Neuron (in vitro differentiated cells): ENCODE measurements around the gene PUSL1.
A peak's percentile ranks its signal among the peaks of the same experiment; 100 is the strongest.

Experiments used
- H2AFZ ChIP-seq: one replicate; pipeline ENCODE4 v1.6.1; 2013; ENCODE audit warnings: low read depth, mild to moderate bottlenecking, inconsistent platforms, low read length, moderate library complexity
- H3K27me3 ChIP-seq: one replicate; pipeline ENCODE4 v1.6.1; 2013; ENCODE audit warnings: low read length; ENCODE audit not compliant: insufficient read depth
- H3K36me3 ChIP-seq: one replicate; pipeline ENCODE4 v1.6.1; 2013; ENCODE audit warnings: low read length; ENCODE audit not compliant: insufficient read depth
- H3K4me1 ChIP-seq: one replicate; pipeline ENCODE4 v1.6.1; 2013; ENCODE audit warnings: low read length; ENCODE audit not compliant: insufficient read depth
- H3K4me3 ChIP-seq: 2 replicates; pipeline ENCODE4 v1.5.1; 2013; ENCODE audit warnings: mild to moderate bottlenecking, low read length, moderate library complexity
- H3K9me3 ChIP-seq: one replicate; pipeline ENCODE4 v1.6.1; 2013; ENCODE audit warnings: low read length

PUSL1 gene

DNA sequence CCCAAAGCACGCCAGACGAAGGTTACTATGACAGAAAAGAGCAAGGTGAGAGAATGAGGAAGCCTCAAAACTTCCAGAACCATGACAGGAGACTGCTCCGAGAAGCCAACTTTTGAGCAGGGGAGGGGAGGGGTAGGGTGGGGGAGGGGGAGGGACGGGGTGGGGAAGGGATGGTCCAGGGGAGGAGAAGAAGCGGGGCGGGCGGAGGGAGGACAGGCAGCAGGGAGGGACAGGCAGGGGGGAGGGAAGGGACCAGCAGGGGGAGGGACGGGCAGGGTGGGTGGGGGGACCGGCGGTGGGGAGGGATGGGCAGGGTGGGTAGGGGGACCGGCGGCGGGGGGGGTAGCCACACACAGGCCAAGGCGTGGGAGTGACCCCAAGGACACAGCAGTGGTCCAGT is 14.0 kb downstream of the PUSL1 start:
- peaks cover 22% of the 10 kb centered on the region for H3K4me1 ChIP-seq
- H2AFZ ChIP-seq, result no peak overlapping the region
- no peak overlapping the region for H3K4me3 ChIP-seq
- peaks cover 33% of the 10 kb centered on the region for H3K36me3 ChIP-seq
- no peaks in the 10 kb centered on the region for H3K9me3 ChIP-seq
- no peaks in the 10 kb centered on the region for H3K27me3 ChIP-seq

DNA sequence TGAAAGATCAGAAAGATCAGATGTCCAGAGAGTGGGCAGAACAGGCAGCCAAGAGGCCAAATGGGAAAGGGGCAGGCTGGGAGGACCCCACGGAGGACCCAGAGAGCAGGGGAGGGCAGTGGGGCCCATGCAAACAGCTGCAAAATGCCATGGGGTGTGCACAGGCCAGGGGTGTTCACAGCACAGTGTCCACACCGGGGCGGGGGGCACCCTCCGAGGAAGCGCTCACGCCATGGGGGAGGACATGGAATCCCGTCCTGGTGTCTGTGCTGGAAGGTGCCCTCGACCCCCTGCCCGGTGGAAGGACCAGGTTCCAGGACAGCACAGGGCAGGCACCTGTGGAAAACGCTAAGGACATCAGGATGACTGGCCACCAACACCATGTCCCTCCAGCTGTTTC is 14.6 kb downstream of the PUSL1 start:
- Histone ChIP-seq H3K27me3 (no peaks in the 10 kb centered on the region), H3K4me1 (peaks cover 22% of the 10 kb centered on the region), H2AFZ (no peak overlapping the region), H3K36me3 (peaks cover 36% of the 10 kb centered on the region), H3K4me3 (peak overlapping the region; percentile 33), H3K9me3 (no peaks in the 10 kb centered on the region)

DNA sequence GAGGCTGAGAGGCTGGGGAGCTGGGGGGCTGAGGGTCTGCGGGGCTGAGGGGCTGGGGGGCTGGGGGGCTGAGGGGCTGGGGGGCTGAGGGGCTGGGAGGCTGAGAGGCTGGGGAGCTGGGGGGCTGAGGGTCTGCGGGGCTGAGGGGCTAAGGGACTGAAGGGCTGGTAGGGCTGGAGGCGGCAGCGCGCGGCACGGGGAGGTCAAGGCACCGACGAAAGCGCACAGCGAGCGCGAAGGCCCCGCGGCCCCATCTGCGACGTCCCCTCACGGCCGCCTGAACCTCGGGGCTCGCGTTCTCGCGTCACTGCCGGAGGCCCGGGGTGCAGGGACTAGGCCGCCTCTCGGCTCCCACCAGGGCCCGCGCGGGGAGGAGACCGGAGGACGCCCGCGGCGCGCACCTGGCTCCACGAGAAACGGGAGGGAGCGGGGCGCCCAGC is 15.7 kb downstream of the PUSL1 start:
- Histone ChIP-seq H3K27me3 (no peaks in the 10 kb centered on the region), H3K4me3 (peak overlapping the region; percentile 98), H2AFZ (no peak overlapping the region), H3K9me3 (no peaks in the 10 kb centered on the region), H3K4me1 (peaks cover 22% of the 10 kb centered on the region), H3K36me3 (peaks cover 36% of the 10 kb centered on the region)

DNA sequence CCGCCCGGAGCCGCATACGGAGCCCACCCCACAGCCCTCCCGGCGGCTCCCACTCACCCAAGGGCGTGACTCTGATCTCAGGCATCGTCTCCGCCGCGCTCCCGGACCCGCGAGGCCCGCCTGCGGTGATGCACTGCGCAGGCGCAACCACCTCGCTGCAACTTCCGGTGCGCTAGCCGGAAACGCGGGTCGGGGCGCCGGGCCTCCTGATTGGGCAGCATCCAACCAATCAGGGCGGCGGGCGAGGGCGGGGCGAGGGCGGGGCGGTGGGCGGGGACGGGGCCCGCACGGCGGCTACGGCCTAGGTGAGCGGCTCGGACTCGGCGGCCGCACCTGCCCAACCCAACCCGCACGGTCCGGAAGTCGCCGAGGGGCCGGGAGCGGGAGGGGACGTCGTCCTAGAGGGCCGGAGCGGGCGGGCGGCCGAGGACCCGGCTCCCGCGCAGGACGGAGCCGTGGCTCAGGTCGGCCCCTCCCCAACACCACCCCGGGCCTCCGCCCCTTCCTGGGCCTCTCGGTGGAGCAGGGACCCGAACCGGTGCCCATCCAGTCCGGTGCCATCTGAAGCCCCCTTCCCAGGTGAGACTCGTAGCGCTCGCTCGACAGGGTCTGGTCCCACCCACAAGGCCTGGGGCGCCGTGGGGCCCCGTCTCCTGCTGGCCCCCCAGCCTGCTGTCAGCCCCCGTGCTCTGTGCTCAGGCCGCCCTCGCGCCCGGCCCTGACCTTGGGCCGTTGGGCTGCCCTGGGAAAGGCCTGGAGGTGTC is 16.3 kb downstream of the PUSL1 start, which contains the start of the genes CPTP and INTS11:
CPTP (plus strand) TSS at position 279 of the 764 bp plus-strand sequence. CDS start 2,109 bp downstream, outside the sequence.
INTS11 (minus strand) TSS at position 137 of the 764 bp plus-strand sequence; CDS start at position 85, 52 bp downstream.
- H3K9me3 ChIP-seq, result no peaks in the 10 kb centered on the region
- H2AFZ ChIP-seq, result no peak within 1 kb of the TSS
- H3K27me3 ChIP-seq, result no peaks in the 10 kb centered on the region
- H3K36me3 ChIP-seq, result peaks cover 30% of the 10 kb centered on the region
- H3K4me1 ChIP-seq, result peaks cover 22% of the 10 kb centered on the region
- H3K4me3 ChIP-seq, result peak within 1 kb of the TSS; percentile 98

DNA sequence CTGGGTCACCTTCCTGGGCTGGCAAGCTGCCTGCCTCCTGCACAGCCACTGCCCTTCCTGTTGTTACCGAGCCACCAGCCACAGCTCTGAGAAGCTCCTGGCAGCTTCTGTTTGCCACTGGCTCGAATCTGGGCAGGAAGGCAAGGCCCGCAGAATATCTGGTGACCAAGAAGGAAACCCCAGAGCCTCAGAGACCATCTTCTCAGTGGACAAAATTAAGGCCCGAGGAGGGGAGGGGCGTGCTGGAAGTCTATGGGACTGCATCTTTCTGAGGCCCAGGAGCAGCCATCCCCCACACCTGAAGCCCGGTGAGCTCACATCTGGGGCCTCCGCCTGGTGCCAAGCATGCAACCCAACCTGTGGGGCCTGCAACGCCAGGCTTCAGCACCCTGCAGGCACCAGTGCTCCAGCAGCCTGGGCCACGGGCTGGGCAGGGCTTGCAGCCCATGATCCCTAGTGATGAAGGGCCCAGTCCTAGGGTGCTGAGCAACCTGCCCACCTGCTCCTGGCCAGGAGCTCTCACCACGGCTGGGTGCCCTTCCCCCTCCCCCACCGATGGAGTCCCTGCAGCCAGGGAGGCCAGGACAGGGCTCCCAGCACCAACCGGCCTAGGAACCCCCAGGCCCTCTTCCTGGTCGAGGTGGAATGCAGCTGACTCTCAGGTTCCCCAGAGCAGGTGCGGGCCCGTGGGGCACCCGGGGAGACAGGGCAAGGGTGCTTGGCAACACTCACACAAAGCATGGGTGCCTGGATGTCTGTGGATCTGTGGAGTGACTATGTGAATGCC is 17.1 kb downstream of the PUSL1 start:
- Histone ChIP-seq H3K27me3 (no peaks in the 10 kb centered on the region), H3K36me3 (peaks cover 22% of the 10 kb centered on the region), H3K9me3 (no peaks in the 10 kb centered on the region), H3K4me3 (peak overlapping the region; percentile 98), H3K4me1 (peaks cover 24% of the 10 kb centered on the region), H2AFZ (no peak overlapping the region)

DNA sequence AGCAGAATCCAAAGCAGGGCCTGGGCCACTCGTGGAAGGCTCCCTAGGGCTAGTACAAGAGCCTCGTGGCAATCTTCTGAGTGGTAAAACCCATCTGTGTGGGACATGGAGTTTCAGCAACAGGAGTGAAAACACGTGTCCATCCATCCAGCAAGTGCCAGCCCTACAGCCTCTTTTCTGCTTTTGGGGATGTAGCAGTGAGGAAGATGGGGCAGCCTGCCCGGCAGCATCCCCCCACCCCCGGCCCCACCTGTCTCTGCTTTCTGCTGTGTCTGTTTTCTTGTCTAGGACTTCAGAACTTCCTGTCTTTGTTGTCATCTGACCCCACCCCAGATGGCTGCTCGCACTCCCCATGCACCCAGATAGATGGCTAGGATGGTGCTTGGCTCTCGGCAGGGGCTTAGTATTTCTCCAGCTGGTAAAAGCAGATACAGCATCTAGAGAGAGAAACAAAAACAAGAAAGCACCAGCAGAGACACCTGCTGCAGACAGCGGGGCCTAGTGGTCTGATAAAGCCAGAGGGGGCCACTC is 17.7 kb downstream of the PUSL1 start:
- H3K4me1 ChIP-seq, result peaks cover 30% of the 10 kb centered on the region
- H3K4me3 ChIP-seq, result peak overlapping the region; percentile 98

DNA sequence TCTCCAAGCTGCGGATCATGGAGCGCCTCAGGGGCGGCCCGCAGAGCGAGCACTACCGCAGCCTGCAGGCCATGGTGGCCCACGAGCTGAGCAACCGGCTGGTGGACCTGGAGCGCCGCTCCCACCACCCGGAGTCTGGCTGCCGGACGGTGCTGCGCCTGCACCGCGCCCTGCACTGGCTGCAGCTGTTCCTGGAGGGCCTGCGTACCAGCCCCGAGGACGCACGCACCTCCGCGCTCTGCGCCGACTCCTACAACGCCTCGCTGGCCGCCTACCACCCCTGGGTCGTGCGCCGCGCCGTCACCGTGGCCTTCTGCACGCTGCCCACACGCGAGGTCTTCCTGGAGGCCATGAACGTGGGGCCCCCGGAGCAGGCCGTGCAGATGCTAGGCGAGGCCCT is 18.9 kb downstream of the PUSL1 start:
- Histone ChIP-seq H3K4me3 (no peak overlapping the region), H3K4me1 (peaks cover 34% of the 10 kb centered on the region), H3K27me3 (no peaks in the 10 kb centered on the region), H3K9me3 (no peaks in the 10 kb centered on the region), H2AFZ (no peak overlapping the region), H3K36me3 (peaks cover 16% of the 10 kb centered on the region)

More for the DNA sequence above, 17.7 kb downstream of the PUSL1 start:
- no peaks in the 10 kb centered on the region for H3K9me3 ChIP-seq
- H2AFZ ChIP-seq, result no peak overlapping the region
- H3K36me3 ChIP-seq, result peaks cover 16% of the 10 kb centered on the region
- H3K27me3 ChIP-seq, result no peaks in the 10 kb centered on the region

DNA sequence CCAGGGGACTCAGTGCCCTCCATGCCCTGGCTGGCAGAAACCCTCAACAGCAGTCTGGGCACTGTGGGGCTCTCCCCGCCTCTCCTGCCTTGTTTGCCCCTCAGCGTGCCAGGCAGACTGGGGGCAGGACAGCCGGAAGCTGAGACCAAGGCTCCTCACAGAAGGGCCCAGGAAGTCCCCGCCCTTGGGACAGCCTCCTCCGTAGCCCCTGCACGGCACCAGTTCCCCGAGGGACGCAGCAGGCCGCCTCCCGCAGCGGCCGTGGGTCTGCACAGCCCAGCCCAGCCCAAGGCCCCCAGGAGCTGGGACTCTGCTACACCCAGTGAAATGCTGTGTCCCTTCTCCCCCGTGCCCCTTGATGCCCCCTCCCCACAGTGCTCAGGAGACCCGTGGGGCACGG is 19.9 kb downstream of the PUSL1 start:
- Histone ChIP-seq H3K36me3 (peaks cover 16% of the 10 kb centered on the region), H3K27me3 (no peaks in the 10 kb centered on the region), H2AFZ (no peak overlapping the region), H3K4me3 (no peak overlapping the region), H3K4me1 (peaks cover 28% of the 10 kb centered on the region), H3K9me3 (no peaks in the 10 kb centered on the region)

DNA sequence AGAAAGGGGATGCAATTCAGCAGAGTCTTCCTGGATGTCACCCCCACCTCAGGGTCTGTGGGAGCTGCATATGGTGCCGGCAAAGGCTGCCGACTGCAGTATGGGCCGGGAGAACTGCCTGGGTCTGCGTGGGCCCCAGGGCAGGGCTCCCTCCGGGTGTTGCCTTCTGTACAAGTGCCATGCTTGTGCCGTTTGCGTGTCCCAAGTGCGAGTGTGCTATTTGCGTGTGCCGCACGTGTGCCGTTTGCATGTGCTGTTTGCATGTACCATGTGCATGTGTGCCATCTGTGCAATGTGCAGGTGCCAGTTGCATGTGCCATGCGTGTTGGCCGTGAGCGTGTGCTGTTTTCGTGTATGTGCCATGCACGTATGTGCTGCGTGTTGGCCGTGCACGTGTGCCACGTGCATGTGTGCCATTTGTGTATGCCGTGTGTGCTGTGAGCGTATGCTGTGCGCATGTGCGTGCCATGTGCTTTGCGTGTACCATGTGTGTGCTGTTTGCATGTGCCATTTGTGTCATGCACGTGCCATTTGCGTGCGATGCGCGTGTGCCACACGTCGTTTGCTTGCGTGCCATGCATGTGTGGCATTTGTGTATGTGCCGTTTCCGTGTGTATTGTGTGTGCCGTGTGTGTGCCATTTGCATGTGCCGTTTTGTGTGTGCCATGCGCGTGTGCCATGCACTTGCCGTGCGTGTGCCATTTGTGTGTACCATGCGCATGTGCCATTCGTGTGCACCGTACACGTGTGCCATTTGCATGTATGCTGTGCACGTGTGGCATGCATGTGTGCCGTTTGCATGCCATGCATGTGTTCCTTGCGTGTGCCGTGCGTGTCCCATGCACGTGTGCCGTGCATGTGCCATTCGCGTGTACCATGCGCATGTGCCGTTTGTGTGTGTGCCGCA is 21.2 kb downstream of the PUSL1 start:
- H3K9me3 ChIP-seq, result no peaks in the 10 kb centered on the region
- peaks cover 16% of the 10 kb centered on the region for H3K36me3 ChIP-seq
- H3K27me3 ChIP-seq, result no peaks in the 10 kb centered on the region
- H3K4me1 ChIP-seq, result peaks cover 24% of the 10 kb centered on the region
- H3K4me3 ChIP-seq, result no peak overlapping the region
- H2AFZ ChIP-seq, result no peak overlapping the region

DNA sequence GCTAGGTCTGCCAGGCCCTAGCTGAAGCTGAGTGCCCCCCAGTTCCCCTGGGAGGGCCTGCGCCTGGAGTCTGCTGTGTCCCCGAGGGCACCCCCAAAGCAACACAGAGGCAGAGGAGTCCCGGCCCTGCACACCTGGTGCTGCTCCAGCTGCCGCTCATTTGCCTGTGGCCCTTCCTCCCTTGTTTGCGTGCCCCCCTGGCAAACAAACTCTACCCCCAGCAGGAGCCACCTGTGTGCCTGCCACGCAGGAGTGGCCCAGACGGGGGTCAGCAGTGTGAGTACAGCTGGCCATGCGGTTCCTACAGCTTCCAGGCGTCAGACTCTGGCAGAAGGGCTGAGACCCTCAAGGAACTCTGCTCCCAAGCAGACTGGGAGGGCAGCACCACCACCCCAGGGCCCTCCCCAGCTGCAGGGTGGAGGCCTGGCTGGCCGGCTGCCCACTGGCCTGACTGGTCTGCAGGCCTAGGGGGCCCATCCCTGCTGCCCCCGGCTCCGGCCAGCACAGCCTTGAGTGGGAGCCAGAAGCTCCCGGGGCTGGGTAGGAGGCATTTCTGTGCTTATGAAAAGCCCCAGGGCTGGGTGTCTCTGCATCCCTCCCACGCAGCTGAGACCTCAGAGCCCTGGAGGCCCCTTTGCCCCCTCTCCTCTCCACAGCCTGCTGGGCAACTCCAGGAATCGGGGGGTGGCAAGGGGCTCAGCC is 22.1 kb downstream of the PUSL1 start:
- H3K9me3 ChIP-seq, result no peaks in the 10 kb centered on the region
- no peaks in the 10 kb centered on the region for H3K27me3 ChIP-seq
- H3K4me1 ChIP-seq, result peaks cover 18% of the 10 kb centered on the region
- peaks cover 16% of the 10 kb centered on the region for H3K36me3 ChIP-seq
- no peak overlapping the region for H2AFZ ChIP-seq
- no peak overlapping the region for H3K4me3 ChIP-seq

DNA sequence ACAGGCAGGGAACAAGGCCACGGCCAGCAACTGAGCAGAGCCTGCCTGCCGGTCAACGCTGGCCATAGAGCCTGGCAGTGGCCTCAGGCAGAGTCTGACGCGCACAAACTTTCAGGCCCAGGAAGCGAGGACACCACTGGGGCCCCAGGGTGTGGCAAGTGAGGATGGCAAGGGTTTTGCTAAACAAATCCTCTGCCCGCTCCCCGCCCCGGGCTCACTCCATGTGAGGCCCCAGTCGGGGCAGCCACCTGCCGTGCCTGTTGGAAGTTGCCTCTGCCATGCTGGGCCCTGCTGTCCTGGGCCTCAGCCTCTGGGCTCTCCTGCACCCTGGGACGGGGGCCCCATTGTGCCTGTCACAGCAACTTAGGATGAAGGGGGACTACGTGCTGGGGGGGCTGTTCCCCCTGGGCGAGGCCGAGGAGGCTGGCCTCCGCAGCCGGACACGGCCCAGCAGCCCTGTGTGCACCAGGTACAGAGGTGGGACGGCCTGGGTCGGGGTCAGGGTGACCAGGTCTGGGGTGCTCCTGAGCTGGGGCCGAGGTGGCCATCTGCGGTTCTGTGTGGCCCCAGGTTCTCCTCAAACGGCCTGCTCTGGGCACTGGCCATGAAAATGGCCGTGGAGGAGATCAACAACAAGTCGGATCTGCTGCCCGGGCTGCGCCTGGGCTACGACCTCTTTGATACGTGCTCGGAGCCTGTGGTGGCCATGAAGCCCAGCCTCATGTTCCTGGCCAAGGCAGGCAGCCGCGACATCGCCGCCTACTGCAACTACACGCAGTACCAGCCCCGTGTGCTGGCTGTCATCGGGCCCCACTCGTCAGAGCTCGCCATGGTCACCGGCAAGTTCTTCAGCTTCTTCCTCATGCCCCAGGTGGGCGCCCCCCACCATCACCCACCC is 22.9 kb downstream of the PUSL1 start, which contains the start of gene TAS1R3:
TAS1R3 (plus strand) TSS at position 213 of the 898 bp plus-strand sequence; CDS start at position 279, 66 bp downstream.
- Histone ChIP-seq H3K9me3 (no peaks in the 10 kb centered on the region), H3K27me3 (no peaks in the 10 kb centered on the region), H3K4me3 (no peak within 1 kb of the TSS), H3K4me1 (peaks cover 12% of the 10 kb centered on the region), H3K36me3 (peaks cover 16% of the 10 kb centered on the region), H2AFZ (no peak within 1 kb of the TSS)
